SU-DHL-6 (cell line): Measurements from ENCODE around the gene PATE4.

Experiments
- H2AFZ ChIP-seq: fragments of 200-600 bp; sonication (generic); 2 replicates; pipeline ENCODE4 v1.6.1; 2014; ENCODE audit warnings: low read depth, mild to moderate bottlenecking, moderate library complexity, mixed read lengths, antibody characterized with exemption, low read length; ENCODE audit not compliant: severe bottlenecking
- H3F3A ChIP-seq: fragments of 200-600 bp; shearing (Covaris generic); 2 replicates; pipeline ENCODE4 v1.6.0; 2016; ENCODE audit warnings: antibody characterized with exemption, mild to moderate bottlenecking; ENCODE audit not compliant: insufficient read depth
- H3K27ac ChIP-seq: fragments of 200-600 bp; sonication (generic); 2 replicates; pipeline ENCODE4 v1.5.1; 2016; ENCODE audit warnings: low read depth, mild to moderate bottlenecking, low read length, moderate library complexity, mixed read lengths
- H3K27me3 ChIP-seq: fragments of 200-600 bp; sonication (generic), shearing (Covaris generic); 2 replicates; pipeline ENCODE4 v1.6.0; 2014; ENCODE audit warnings: mild to moderate bottlenecking, low read length
- H3K36me3 ChIP-seq: fragments of 200-600 bp; sonication (generic); 2 replicates; pipeline ENCODE4 v1.6.1; 2014; ENCODE audit warnings: mild to moderate bottlenecking, low read length, mixed read lengths
- H3K4me2 ChIP-seq: fragments of 300-600, 200-600 bp; shearing (Covaris generic), sonication (generic); 2 replicates; pipeline ENCODE4 v1.6.0; 2014; ENCODE audit warnings: low read length, low read depth, mild to moderate bottlenecking; ENCODE audit not compliant: poor library complexity, severe bottlenecking
- H3K4me3 ChIP-seq: fragments of 200-600 bp; sonication (generic); 2 replicates; pipeline ENCODE4 v1.5.1; 2014; ENCODE audit warnings: antibody characterized with exemption, low read length, mild to moderate bottlenecking, mixed read lengths; ENCODE audit not compliant: insufficient read depth, poor library complexity, severe bottlenecking
- H3K79me2 ChIP-seq: fragments of 200-600 bp; sonication (generic); 2 replicates; pipeline ENCODE4 v1.6.1; 2014; ENCODE audit warnings: mild to moderate bottlenecking, low read length, moderate library complexity; ENCODE audit not compliant: insufficient read depth
- H3K9ac ChIP-seq: fragments of 200-600 bp; sonication (generic); 2 replicates; pipeline ENCODE4 v1.7.0; 2014; ENCODE audit warnings: mild to moderate bottlenecking, low read length
- H3K9me2 ChIP-seq: fragments of 200-600 bp; sonication (generic); replicated peaks from 2 replicates; pipeline ENCODE4 v1.6.1; 2014; ENCODE audit warnings: low read length; ENCODE audit not compliant: insufficient read depth
- H3K9me3 ChIP-seq: fragments of 200-600 bp; sonication (generic); 2 replicates; pipeline ENCODE4 v1.6.1; 2014; ENCODE audit warnings: low read length, mixed read lengths; ENCODE audit not compliant: insufficient read depth
- H4K20me1 ChIP-seq: fragments of 200-600 bp; sonication (generic); 2 replicates; pipeline ENCODE4 v1.6.1; 2014; ENCODE audit warnings: low read depth, mild to moderate bottlenecking, antibody characterized with exemption, low read length, moderate library complexity, mixed read lengths
- CTCF ChIP-seq: fragments of 200-600 bp; sonication (generic); IDR thresholded peaks from one replicate; pipeline ENCODE4 v1.5.1; 2017; ENCODE audit warnings: antibody characterized with exemption, mild to moderate bottlenecking, low read length, moderate library complexity; ENCODE audit not compliant: insufficient read depth, poor library complexity, severe bottlenecking
- EZH2phosphoT487 ChIP-seq: fragments of 200-600 bp; sonication (generic), shearing (Covaris generic); conservative IDR thresholded peaks from 2 replicates; pipeline ENCODE4 v1.6.1; 2018; ENCODE audit warnings: mild to moderate bottlenecking, antibody characterized with exemption, low read length, moderate library complexity, mixed read lengths

PATE4 gene

DNA sequence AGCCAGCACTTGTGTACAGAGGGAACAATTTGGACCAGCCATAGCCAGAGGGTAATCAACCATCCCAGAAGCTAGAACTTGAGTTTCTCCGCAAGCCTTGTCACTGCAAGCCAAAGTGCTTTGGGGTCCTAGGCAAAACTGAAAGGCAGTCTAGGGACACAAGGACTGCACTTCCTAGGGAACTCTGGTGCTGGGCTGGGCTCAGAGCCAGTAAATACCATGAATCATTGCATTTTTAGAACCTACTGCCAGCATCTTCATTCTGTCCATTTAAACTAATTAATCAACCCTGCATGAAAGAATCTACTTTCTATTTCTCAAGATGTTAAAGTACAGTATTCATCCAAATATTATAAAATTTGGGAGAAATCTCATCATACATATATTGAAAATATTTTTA, 25.2 kb upstream of the PATE4 start:
- Histone ChIP-seq H3K4me2 (no peak overlapping the region), H3K79me2 (no peaks in the 10 kb centered on the region), H3K36me3 (no peaks in the 10 kb centered on the region), H3F3A (no peaks in the 10 kb centered on the region), H3K9me2 (no peaks in the 10 kb centered on the region), H3K9ac (no peak overlapping the region), H3K4me3 (no peak overlapping the region), H4K20me1 (no peaks in the 10 kb centered on the region), H3K9me3 (no peaks in the 10 kb centered on the region), H3K27ac (no peak overlapping the region), H2AFZ (no peak overlapping the region), H3K27me3 (no peaks in the 10 kb centered on the region)
- TF ChIP-seq EZH2phosphoT487 (no peak), CTCF (no peak)

- no peak overlapping the region for H3K4me3 ChIP-seq
These were observed 2.6 kb downstream of the PATE4 start for GRCh38 chr11:125835748-125836147.

DNA sequence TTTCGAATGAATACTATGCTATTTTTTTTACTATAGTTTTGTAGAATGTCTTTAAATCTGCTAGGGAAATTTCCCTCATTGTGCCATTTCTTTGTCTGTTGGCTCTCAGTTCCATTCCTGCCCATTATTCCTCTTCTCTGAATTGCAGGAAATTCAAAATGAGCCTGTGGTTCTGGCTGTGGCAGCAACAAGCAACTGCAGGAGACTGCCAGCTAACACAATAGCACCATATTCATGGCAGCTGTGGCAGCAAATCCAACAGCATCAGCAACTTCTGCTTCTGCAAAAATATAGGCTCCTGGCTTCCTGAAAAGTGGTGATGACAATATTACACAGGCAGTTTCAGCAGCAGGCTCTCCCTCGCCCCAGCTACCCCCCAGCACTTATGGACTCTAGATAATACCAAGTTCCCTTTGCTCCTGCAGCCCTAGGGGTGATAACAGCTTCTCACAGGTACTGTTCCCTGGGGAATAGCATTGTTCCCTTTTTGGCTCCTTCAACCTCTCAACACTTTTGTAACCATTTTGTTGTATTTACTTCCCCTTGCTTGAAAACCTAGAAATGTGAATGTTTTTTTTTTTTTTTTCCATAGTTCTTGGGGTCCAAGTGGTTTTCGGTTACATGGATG, 9.3 kb downstream of the PATE4 start:
- no peaks in the 10 kb centered on the region for H3F3A ChIP-seq
- H3K9me2 ChIP-seq, result no peaks in the 10 kb centered on the region
- no peak overlapping the region for H3K27ac ChIP-seq
- H4K20me1 ChIP-seq, result no peaks in the 10 kb centered on the region
- no peak overlapping the region for H3K4me2 ChIP-seq
- H3K27me3 ChIP-seq, result no peaks in the 10 kb centered on the region
- no peak overlapping the region for H2AFZ ChIP-seq
- no peaks in the 10 kb centered on the region for H3K79me2 ChIP-seq
- H3K9me3 ChIP-seq, result no peaks in the 10 kb centered on the region
- no peak for TF ChIP-seq EZH2phosphoT487
- TF ChIP-seq CTCF, result no peak
- no peak overlapping the region for H3K4me3 ChIP-seq
- no peaks in the 10 kb centered on the region for H3K36me3 ChIP-seq
- no peak overlapping the region for H3K9ac ChIP-seq

More at GRCh38 chr11:125835748-125836147, 2.6 kb downstream of the PATE4 start:
- TF ChIP-seq EZH2phosphoT487 (no peak), CTCF (no peak)
- Histone ChIP-seq H3K9me3 (no peaks in the 10 kb centered on the region), H3K27me3 (no peaks in the 10 kb centered on the region), H3K79me2 (no peaks in the 10 kb centered on the region), H2AFZ (no peak overlapping the region), H3K36me3 (no peaks in the 10 kb centered on the region), H3K9ac (no peak overlapping the region), H4K20me1 (no peaks in the 10 kb centered on the region), H3K4me2 (no peak overlapping the region), H3K27ac (no peak overlapping the region), H3K9me2 (no peaks in the 10 kb centered on the region), H3F3A (no peaks in the 10 kb centered on the region)
